LNCAP (cell line): ENCODE data around the gene TLR6.

Experiments
- CTCF ChIP-seq: fragments of 450-650 bp; IDR thresholded peaks from 2 replicates; pipeline ENCODE4 v1.5.1; 2017; ENCODE audit warnings: mild to moderate bottlenecking

TLR6 gene

GRCh38 chr4:38872620-38873019 is 16.0 kb upstream of the TLR6 start:
- TF ChIP-seq CTCF = no peak

DNA sequence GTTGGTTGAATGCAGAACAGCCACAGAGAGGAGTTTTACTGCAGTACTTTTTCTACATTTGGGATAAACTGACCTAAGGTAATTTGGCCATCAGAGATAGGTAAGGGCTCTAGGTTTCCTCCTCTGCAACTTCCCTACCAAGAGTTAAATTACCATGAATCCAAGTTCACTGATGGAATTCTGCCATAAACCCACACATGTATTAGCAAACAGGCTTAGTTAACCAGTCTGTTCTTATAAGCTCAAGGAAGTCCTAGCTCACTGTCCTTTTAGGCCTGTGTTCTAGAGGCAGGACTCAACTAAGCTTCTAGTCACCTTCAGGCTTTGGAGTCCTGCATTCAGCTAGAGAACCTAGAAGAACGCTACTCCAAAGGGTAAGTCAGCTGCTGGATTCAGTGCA is 15.0 kb upstream of the TLR6 start:
- no peak for TF ChIP-seq CTCF

GRCh38 chr4:38870098-38870808 is 13.6 kb upstream of the TLR6 start:
- no peak for TF ChIP-seq CTCF

DNA sequence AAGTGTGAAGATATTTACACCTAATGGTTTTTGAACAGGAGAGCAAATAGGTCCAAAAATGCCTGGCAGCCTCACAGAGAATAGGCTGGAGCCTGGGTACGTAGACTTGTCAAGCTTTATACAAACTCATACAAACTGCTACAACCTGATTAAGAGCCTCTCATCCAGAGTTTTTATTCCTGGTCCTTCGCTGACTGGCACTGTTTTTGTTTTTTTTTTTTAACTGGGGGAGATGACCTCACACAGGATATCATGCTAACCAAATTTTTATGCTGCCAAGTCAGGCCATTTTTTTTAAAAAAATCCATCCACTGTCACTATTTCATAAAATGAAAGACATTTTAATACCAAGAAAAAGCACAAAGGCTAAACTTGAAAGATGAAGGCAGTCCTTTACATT is 12.9 kb upstream of the TLR6 start:
- TF ChIP-seq CTCF = no peak

- TF ChIP-seq CTCF = no peak
Observed at GRCh38 chr4:38868059-38868960, 11.7 kb upstream of the TLR6 start.

- TF ChIP-seq CTCF = no peak
Observed at GRCh38 chr4:38867478-38868058, 11.0 kb upstream of the TLR6 start, which contains the start of gene FAM114A1. Gene FAM114A1 (plus strand): TSS chr4:38867806. CDS start chr4:38878079, 10,273 bp downstream.

- TF ChIP-seq CTCF = no peak
Observed at GRCh38 chr4:38866973-38867477, 10.4 kb upstream of the TLR6 start.
